UCSD-AML1 (cell line): ENCODE data around the gene SDHD.
"Not testable (repeated sequence)": the region's sequence is repeated elsewhere in the genome, so short reads cannot be mapped to it uniquely, and the experiment has no call there.

Experiments used
- DNase-seq: peaks from one replicate; lab custom pipeline; 2025; ENCODE audit not compliant: unreplicated experiment; lab: John Stamatoyannopoulos, UW

Gene SDHD

GRCh38 chr11:112086422-112087191, at the start of gene SDHD, which contains the start of gene TIMM8B:
SDHD (plus strand) TSS chr11:112086873; CDS start chr11:112086908, 35 bp downstream.
TIMM8B (minus strand) TSS chr11:112086756; CDS start chr11:112086723, 33 bp downstream.
- peak; percentile 95 for DNase-seq

- DNase-seq = no peak
Observed at GRCh38 chr11:112037527-112037926, 49.1 kb upstream of the SDHD start.

DNA sequence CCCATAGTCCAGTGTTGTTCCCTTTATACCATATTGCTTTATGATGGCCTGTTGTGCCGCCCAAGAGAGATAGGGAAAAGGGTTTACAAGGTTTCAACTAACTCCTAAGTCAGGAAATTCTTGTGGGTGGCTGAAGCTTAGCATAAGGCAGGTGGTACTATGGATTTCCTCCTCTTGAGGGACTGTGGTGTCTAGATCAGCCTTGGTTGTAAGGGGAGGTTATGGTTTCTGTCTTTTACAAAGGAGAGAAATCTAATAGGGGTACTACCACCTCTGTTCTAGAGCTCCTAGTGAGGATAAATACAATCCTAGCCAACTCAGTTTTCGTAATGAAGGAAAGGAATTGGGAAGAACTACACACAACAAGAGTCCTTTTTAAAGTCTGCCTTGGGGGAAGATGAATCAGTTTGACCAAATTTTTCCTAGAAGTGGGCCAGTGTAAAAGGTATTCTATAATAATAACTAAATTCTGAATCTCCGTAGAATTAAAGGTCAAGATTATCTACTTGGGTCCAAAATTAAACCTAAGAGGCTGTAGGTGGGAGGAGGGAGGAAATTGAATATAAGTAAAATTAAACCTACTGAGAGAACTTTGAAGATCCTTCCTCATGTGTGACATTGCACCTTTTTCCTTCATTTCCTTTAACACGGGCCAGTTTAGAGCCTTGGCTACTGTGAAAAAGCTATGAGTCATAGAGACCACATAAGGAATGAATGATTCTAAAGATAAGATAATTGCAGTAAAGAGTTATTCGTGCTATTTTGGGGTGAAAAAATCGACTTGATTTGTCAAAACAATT, 44.3 kb upstream of the SDHD start:
- no peak for DNase-seq

GRCh38 chr11:112042961-112043304, 43.7 kb upstream of the SDHD start:
- no peak for DNase-seq

DNA sequence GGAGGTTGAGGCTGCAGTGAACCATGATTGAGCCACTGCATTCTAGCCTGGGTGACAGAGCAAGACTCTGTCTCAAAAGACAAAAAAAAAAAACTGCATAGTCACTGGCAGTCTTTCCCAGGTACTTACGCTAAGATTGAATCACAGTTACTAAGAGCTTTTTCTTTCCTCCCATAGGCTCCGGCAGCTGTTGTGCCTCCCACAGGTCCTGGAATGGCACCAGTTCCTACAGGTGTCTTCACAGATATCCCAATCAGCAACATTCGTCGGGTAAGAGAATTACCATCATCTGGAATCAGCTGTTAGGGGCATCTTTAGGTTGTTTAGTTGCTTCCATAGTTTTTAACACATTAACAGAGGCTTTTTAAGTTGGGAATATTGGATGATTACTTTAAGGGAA, 41.7 kb upstream of the SDHD start:
- no peak for DNase-seq

DNA sequence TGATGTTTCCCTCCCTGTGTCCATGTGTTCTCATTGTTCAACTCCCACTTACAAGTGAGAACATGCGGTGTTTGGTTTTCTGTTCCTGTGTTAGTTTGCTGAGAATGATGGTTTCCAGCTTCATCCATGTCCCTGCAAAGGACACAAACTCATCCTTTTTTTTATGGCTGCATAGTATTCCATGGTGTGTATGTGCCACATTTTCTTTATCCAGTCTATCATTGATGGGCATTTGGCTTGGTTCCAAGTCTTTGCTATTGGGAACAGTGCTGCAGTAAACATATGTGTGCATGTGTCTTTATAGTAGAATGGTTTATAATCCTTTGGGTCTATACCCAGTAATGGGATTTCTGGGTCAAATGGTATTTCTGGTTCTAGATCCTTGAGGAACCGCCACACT, 40.0 kb upstream of the SDHD start:
- not testable (repeated sequence) for DNase-seq

- not testable (repeated sequence) for DNase-seq
Observed at GRCh38 chr11:112048256-112048655, 38.4 kb upstream of the SDHD start.

DNA sequence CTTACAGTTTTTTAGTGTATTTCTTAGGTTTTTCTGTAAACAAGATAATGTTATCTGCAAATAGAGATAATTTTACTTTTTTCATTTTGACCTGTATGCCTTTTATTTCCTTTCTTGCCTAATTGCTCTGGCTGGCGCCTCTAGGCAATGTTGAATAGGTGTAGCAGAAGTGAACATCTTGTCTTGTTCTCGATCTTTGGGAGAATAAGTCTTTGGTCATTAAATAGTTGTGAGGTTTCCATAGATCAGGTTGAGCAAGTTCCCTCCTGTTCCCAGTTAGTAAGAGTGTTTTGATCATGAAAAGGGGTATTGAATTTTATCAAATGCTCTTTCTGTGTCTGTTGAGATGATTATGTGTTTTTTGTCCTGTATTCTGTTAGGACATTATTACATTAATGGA, 36.9 kb upstream of the SDHD start:
- no peak for DNase-seq

GRCh38 chr11:112050721-112051120, 36.0 kb upstream of the SDHD start:
- DNase-seq = no peak

DNA sequence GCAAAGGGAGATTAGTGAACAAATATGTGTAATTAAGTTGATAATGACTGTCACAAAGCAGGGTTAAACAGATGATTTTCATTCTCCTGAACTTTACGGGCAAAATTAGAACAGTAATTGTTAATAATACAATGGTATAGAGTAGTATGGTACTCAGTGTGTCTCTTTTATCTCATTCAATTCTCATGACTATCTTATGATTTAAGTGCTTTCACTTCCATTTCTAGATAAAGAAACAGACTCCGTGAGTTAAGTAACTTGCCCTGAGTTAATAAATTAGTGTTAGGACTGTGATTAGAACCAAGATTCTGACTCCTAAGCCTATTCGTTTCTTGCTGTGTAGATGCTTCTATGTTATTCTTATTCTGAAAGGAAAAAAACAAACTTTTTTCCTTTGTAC, 34.9 kb upstream of the SDHD start:
- DNase-seq = no peak

DNA sequence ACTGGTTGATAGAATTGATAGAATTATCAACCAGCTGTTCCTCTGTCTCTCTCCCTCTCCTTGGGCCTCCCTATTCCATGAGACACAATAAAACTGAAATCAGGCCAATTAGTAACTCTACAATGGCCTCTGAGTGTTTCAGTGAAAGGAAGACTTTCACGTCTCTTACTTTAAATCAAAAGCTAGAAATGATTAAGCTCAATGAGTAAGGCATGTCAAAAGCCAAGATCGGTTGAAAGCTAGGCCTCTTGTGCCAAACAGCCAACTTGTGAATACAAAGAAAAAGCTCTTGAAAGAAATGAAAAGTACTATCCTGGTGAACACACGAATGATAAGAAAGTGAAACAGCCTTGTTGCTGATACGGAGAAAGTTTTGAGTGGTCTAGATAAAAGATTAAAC, 29.5 kb upstream of the SDHD start:
- DNase-seq = no peak

GRCh38 chr11:112058103-112058502, 28.6 kb upstream of the SDHD start:
- no peak for DNase-seq

DNA sequence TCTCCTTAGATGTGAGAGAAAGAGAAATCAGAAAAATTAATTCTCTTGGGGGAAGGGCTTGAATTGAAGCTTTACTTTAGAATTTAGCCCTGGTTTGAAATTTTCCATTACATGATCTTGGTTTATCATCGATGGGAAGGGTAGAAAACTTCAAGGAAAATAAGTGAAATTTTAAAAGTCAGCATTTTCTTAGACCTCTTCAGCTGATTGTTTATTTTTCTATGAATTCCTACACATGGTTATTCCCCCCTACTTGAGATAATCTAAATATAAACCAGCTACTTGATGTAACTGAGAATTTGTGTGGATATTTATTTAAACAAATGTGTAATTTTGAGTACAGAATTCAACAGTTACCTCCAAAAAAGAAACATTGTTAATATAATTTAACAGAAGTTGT, 23.8 kb upstream of the SDHD start:
- no peak for DNase-seq

- peak; percentile 85 for DNase-seq
Observed at GRCh38 chr11:112073941-112074811, 12.5 kb upstream of the SDHD start, which contains the start of the genes NKAPD1 and PIH1D2. NKAPD1 (plus strand) TSS chr11:112074299; CDS start chr11:112075575, 1,276 bp downstream. PIH1D2 (minus strand) TSS chr11:112074017; CDS start chr11:112073174, 843 bp downstream.

DNA sequence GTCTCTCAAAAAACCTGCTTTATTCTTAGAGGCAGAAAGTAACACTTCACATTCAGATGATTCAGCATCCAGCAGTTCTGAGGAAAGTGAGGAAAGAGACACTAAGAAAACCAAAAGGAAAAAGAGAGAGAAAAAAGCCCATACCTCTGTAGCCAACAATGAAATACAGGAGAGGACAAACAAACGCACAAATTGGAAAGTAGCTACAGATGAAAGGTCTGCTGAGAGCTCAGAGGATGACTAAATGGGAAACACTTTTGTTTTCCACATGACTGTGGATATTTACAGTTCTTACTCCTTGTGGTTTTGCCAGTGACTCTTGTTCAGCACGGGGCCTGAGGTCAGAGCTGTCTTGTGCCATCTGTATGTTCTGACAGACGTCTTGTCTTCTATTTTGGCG, 3.9 kb upstream of the SDHD start:
- DNase-seq = no peak

GRCh38 chr11:112085822-112086421, 751 bp upstream of the SDHD start:
- peak; percentile 67 for DNase-seq

- DNase-seq = no peak
Observed at GRCh38 chr11:112087212-112087611, 539 bp downstream of the SDHD start.

GRCh38 chr11:112095302-112095701, 8.6 kb downstream of the SDHD start:
- not testable (repeated sequence) for DNase-seq

DNA sequence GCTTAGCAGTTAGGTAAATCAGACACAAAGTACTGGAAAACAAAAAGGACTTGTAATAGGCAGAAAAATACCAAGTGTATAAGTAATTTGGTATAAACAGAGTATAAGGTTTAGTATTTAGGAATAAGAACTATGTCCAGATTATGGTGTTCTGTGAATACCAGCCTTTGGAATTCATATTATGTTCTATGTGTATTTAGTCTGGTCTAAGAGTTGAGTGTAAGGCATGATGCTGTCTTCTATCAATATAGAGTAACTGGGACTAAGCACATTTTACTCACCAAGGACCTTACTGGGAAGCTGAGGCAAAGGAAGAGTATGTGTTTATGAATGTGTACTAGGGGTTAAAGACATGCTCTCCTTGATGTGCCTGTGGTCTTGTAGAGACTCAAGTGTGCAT, 9.5 kb downstream of the SDHD start:
- DNase-seq = no peak

GRCh38 chr11:112097734-112098528, 11.3 kb downstream of the SDHD start:
- DNase-seq = no peak
